ENCODE data around the gene DDX51.

- TF ChIP-seq, protein P1, sequence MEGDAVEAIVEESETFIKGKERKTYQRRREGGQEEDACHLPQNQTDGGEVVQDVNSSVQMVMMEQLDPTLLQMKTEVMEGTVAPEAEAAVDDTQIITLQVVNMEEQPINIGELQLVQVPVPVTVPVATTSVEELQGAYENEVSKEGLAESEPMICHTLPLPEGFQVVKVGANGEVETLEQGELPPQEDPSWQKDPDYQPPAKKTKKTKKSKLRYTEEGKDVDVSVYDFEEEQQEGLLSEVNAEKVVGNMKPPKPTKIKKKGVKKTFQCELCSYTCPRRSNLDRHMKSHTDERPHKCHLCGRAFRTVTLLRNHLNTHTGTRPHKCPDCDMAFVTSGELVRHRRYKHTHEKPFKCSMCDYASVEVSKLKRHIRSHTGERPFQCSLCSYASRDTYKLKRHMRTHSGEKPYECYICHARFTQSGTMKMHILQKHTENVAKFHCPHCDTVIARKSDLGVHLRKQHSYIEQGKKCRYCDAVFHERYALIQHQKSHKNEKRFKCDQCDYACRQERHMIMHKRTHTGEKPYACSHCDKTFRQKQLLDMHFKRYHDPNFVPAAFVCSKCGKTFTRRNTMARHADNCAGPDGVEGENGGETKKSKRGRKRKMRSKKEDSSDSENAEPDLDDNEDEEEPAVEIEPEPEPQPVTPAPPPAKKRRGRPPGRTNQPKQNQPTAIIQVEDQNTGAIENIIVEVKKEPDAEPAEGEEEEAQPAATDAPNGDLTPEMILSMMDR (IDR thresholded peaks at IDR 0.05), result no peak
- no peak for TF ChIP-seq SIN3A (IDR thresholded peaks at IDR 0.05; ENCODE audit: borderline replicate concordance, insufficient read depth, low read depth, low read length)
- no peak for TF ChIP-seq POLR2AphosphoS5 (IDR thresholded peaks at IDR 0.05; ENCODE audit: low read depth, low read length)
- TF ChIP-seq, protein P2, sequence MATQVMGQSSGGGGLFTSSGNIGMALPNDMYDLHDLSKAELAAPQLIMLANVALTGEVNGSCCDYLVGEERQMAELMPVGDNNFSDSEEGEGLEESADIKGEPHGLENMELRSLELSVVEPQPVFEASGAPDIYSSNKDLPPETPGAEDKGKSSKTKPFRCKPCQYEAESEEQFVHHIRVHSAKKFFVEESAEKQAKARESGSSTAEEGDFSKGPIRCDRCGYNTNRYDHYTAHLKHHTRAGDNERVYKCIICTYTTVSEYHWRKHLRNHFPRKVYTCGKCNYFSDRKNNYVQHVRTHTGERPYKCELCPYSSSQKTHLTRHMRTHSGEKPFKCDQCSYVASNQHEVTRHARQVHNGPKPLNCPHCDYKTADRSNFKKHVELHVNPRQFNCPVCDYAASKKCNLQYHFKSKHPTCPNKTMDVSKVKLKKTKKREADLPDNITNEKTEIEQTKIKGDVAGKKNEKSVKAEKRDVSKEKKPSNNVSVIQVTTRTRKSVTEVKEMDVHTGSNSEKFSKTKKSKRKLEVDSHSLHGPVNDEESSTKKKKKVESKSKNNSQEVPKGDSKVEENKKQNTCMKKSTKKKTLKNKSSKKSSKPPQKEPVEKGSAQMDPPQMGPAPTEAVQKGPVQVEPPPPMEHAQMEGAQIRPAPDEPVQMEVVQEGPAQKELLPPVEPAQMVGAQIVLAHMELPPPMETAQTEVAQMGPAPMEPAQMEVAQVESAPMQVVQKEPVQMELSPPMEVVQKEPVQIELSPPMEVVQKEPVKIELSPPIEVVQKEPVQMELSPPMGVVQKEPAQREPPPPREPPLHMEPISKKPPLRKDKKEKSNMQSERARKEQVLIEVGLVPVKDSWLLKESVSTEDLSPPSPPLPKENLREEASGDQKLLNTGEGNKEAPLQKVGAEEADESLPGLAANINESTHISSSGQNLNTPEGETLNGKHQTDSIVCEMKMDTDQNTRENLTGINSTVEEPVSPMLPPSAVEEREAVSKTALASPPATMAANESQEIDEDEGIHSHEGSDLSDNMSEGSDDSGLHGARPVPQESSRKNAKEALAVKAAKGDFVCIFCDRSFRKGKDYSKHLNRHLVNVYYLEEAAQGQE (IDR thresholded peaks at IDR 0.05; ENCODE audit: insufficient read depth in 1 of 2, low read depth in 2 of 2, low read length in 1 of 2), result no peak
- no peak for TF ChIP-seq TCF7L2 (IDR thresholded peaks at IDR 0.05; ENCODE audit: low read depth, low read length)
Observed at GRCh38 chr12:132162508-132163031, 18.5 kb upstream of the DDX51 start.

Data from Panc1 (cell line).